Natural killer cell (primary cell): ENCODE measurements around the gene PLXNA2. TPM values are rescaled to one million over a fixed set of nuclear protein-coding genes. Genes with fewer than 3 reads are reported as not detected.

ENCODE experiments used
- ATAC-seq, 3 donors: fragments of 150-1000 bp in 2 of 3; fragments of 200-7000 bp in 1 of 3; cut with Tn5 transposase; 1 replicate in 1 of 3; 2 replicates in 2 of 3; pipeline ENCODE4 v1.10.0; 2021; ENCODE audit warnings: mild to moderate bottlenecking in 2 of 3, moderate library complexity in 2 of 3
- DNase-seq, 2 donors: peaks; one replicate each; pipeline versions ENCODE4 v3.0.0 to v3.0.0-alpha.2; 2013 to 2021; ENCODE audit warnings: mixed read lengths in 1 of 2
- H3K27ac ChIP-seq: one replicate; pipeline ENCODE4 v1.5.1; 2013; ENCODE audit warnings: mild to moderate bottlenecking, low read length
- H3K27me3 ChIP-seq: one replicate; pipeline ENCODE4 v1.6.1; 2013; ENCODE audit warnings: low read length; ENCODE audit not compliant: control insufficient read depth, insufficient read depth
- H3K36me3 ChIP-seq: one replicate; pipeline ENCODE4 v1.6.1; 2013; ENCODE audit warnings: low read length; ENCODE audit not compliant: control insufficient read depth, insufficient read depth
- H3K4me1 ChIP-seq: one replicate; pipeline ENCODE4 v1.6.1; 2013; ENCODE audit warnings: low read length; ENCODE audit not compliant: control insufficient read depth, insufficient read depth
- H3K4me3 ChIP-seq: one replicate; pipeline ENCODE4 v1.5.1; 2013; ENCODE audit warnings: low read length
- H3K9me3 ChIP-seq: one replicate; pipeline ENCODE4 v1.6.1; 2013; ENCODE audit warnings: low read length; ENCODE audit not compliant: control insufficient read depth, insufficient read depth
- H3K27ac Mint-ChIP-seq, 2 donors: one replicate each; pipeline ENCODE4 v1.8.0; 2022; ENCODE audit warnings: mild to moderate bottlenecking in 2 of 2, mixed read lengths in 2 of 2, moderate library complexity in 1 of 2
- H3K27me3 Mint-ChIP-seq, 2 donors: one replicate each; pipeline ENCODE4 v1.8.0; 2022; ENCODE audit warnings: low read depth in 2 of 2, mixed read lengths in 2 of 2
- H3K36me3 Mint-ChIP-seq: one replicate; pipeline ENCODE4 v1.8.0; 2022; ENCODE audit warnings: mixed read lengths
- H3K4me1 Mint-ChIP-seq, 2 donors: one replicate each; pipeline ENCODE4 v1.8.0; 2022; ENCODE audit warnings: mixed read lengths in 2 of 2
- H3K4me3 Mint-ChIP-seq: one replicate; pipeline ENCODE4 v1.8.0; 2022; ENCODE audit warnings: mild to moderate bottlenecking, moderate library complexity, mixed read lengths
- H3K9me3 Mint-ChIP-seq, 2 donors: one replicate each; pipeline ENCODE4 v1.8.0; 2022; ENCODE audit warnings: mixed read lengths in 2 of 2
- CTCF ChIP-seq: fragments of 200-600 bp; IDR thresholded peaks from one replicate; pipeline ENCODE4 v1.8.0; 2022; ENCODE audit warnings: antibody characterized with exemption
- WGBS: methylation state at CpG from one replicate; pipeline ENCODE4 v1.1.7; 2013; ENCODE audit warnings: missing lambda C conversion rate; ENCODE audit not compliant: insufficient coverage; 5-methylcytosine and 5-hydroxymethylcytosine counted together
- intact Hi-C: fragments of 100-400 bp; cut with micrococcal nuclease; formaldehyde crosslinking; loops from one replicate; pipeline ENCODE4 v1.14.2; 2022
- total RNA-seq, 4 donors: library from RNA; stranded (reverse); fragments of 120-200 nt in 1 of 4; gene quantifications; one replicate each; pipeline versions ENCODE4 v1.2.3 to v1.2.4, GENCODE V29; 2013 to 2022

Gene PLXNA2
- total RNA-seq, 3 donors from 2014 or later (not counting 1 experiment from before 2014, with no cell fraction given), result 2.8 to 8.4 (median 2.8) TPM

- 95% methylated on average over 2 of the region's 4 CpGs for WGBS
- no peak for ATAC-seq
- H3K27me3 Mint-ChIP-seq, result peaks cover 23 to 32% of the 10 kb centered on the region in 2 donors
Measured at GRCh38 chr1:207984831-207985572, 259.2 kb downstream of the PLXNA2 start.

DNA sequence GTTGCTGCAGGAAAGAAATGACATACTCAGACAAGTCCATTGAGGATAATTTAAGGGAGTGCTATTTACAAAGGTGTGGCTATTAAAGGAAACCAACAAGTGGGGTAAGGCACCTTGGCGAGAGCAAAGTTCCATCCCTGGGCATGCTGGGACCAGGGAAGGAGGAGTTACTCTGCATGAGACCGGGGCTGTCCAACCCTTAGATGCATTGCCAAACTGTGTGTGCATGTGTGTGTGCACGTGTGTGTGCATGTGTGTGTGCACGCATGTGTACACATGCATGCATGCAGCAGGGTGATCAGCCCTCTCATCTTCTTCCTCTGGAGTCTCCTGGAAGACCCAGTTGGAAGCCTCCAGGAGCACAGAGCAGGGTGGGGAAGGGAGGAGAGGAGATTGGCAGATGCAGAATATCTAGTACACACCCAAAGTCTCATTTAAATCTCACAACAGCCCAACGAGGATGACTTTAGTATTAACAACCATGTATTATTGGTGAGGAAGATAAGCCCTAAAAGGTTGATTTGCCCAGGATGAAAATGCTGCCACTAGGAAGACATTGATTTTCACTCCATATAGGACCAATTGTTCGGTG, 261.0 kb downstream of the PLXNA2 start:
- DNase-seq (no peak), ATAC-seq (no peak)
- no peak for TF ChIP-seq CTCF
- no peak overlapping the region for H3K4me3 ChIP-seq
- Mint-ChIP-seq H3K9me3 (no peaks in the 10 kb centered on the region), H3K4me1 (no peaks in the 10 kb centered on the region), H3K36me3 (no peaks in the 10 kb centered on the region), H3K27ac (no peak overlapping the region), H3K4me3 (no peak overlapping the region), H3K27me3 (peaks cover 22 to 37% of the 10 kb centered on the region in 2 donors)
- H3K27ac ChIP-seq, result no peak overlapping the region
- 91% methylated on average over 6 of the region's 6 CpGs for WGBS
- H3K4me1 ChIP-seq, result no peaks in the 10 kb centered on the region
- no peaks in the 10 kb centered on the region for H3K9me3 ChIP-seq
- H3K27me3 ChIP-seq, result no peaks in the 10 kb centered on the region
- intact Hi-C loops, result no loop called here
- no peaks in the 10 kb centered on the region for H3K36me3 ChIP-seq

More at GRCh38 chr1:207984831-207985572, 259.2 kb downstream of the PLXNA2 start:
- TF ChIP-seq CTCF, result no peak
- DNase-seq, result no peak
- Histone ChIP-seq H3K27me3 (no peaks in the 10 kb centered on the region), H3K36me3 (no peaks in the 10 kb centered on the region), H3K9me3 (no peaks in the 10 kb centered on the region), H3K4me3 (no peak overlapping the region), H3K27ac (no peak overlapping the region), H3K4me1 (no peaks in the 10 kb centered on the region)
- H3K9me3 Mint-ChIP-seq, result no peaks in the 10 kb centered on the region
- H3K4me3 Mint-ChIP-seq, result no peak overlapping the region
- H3K4me1 Mint-ChIP-seq, result no peaks in the 10 kb centered on the region
- H3K27ac Mint-ChIP-seq, result no peak overlapping the region
- H3K36me3 Mint-ChIP-seq, result no peaks in the 10 kb centered on the region
- intact Hi-C loops, result no loop called here

DNA sequence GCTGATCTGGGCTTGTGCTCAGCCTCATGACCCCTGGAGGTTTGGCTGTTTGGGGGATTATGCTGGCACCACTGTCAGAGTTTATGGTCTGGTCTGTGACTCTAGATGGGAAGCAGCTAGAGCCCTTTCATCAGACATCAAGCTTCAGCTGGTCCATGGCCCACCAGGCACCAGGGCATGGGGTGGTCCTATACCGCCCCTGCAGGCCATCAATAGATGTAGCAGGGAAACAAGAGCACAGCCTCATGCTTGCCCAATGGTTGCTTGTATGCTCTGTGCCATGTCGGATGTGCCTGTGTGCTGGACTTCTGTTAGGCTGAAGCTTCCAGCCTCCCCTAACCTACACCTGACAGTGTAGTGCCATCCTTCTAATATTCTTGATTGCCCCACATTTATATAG, 262.2 kb downstream of the PLXNA2 start:
- Mint-ChIP-seq H3K27ac (no peak overlapping the region), H3K4me3 (no peak overlapping the region), H3K9me3 (no peaks in the 10 kb centered on the region), H3K4me1 (no peaks in the 10 kb centered on the region), H3K27me3 (peaks cover 18 to 41% of the 10 kb centered on the region in 2 donors), H3K36me3 (no peaks in the 10 kb centered on the region)
- Histone ChIP-seq H3K4me1 (no peaks in the 10 kb centered on the region), H3K27me3 (no peaks in the 10 kb centered on the region), H3K4me3 (no peak overlapping the region), H3K9me3 (no peaks in the 10 kb centered on the region), H3K27ac (no peak overlapping the region), H3K36me3 (no peaks in the 10 kb centered on the region)
- intact Hi-C loops, result no loop called here
- peak in 2 of 3 donors; percentile 56 to 64 for ATAC-seq
- DNase-seq, result peak in 1 of 2 donors; percentile 14
- TF ChIP-seq CTCF, result peak; percentile 10
- WGBS, result 85% methylated on average over 2 of the region's 2 CpGs
